Fibroblast of lung (primary cell): ENCODE results near the gene ROCK1.

Experiments used
- CTCF ChIP-seq, 2 donors: IDR thresholded peaks in 1 of 2; conservative IDR thresholded peaks in 1 of 2; 1 replicate in 1 of 2; 2 replicates in 1 of 2; pipeline ENCODE4 v1.5.1; 2011 to 2012; ENCODE audit warnings: low read length in 2 of 2, control low read depth in 1 of 2, inconsistent platforms in 1 of 2, low read depth in 1 of 2, mild to moderate bottlenecking in 1 of 2
- EZH2 ChIP-seq: IDR thresholded peaks from 2 replicates; pipeline ENCODE4 v1.5.1; 2012; ENCODE audit warnings: low read length, control low read depth, mild to moderate bottlenecking; ENCODE audit errors: missing control alignments

DNA sequence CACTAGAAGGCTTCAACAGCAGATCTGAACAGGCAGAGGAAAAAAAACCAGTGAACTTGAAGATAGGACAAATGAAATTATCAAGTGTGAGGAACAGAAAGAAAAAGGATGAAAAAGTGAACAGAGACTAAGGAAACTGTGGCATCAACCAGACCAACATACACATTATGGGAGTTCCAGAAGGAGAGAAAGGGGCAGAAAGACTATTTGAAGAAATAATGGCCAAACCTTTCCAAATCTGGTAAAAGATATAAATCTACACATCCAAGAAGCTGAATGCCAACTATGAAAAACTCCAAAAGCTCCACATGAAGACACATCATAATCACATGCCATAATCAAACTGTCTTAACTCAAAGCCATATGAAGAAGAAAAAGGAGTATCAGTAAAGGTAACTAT lies 79.8 kb downstream of the ROCK1 start:
- no peak for TF ChIP-seq CTCF (conservative IDR thresholded peaks at IDR 0.05 in 1 of 2, IDR thresholded peaks at IDR 0.05 in 1 of 2; ENCODE audit: low read depth in 1 of 2, low read length in 2 of 2)
- no peak for TF ChIP-seq EZH2
